ENCODE measurements around the gene RGS9BP. TPM values are rescaled to one million over a fixed set of nuclear protein-coding genes. Genes with fewer than 3 reads are reported as not detected.
A peak's percentile ranks its signal among the peaks of the same experiment; 100 is the strongest.

The RGS9BP gene
- total and polyA plus RNA-seq, 2 of the 13 experiments (the other 11 are each of a cell fraction or from before 2014, with no cell fraction given), result 0.01 TPM; not detected in 1

- no peak for TF ChIP-seq ZNF710 (CRISPR knock-in tag; IDR thresholded peaks at IDR 0.05; ENCODE audit: borderline replicate concordance)
- TF ChIP-seq ZNF232 (CRISPR knock-in tag; IDR thresholded peaks at IDR 0.05; ENCODE audit: borderline replicate concordance), result no peak
- TF ChIP-seq KDM5B (CRISPR knock-in tag; IDR thresholded peaks at IDR 0.05; ENCODE audit: borderline replicate concordance), result 0 out of 2 replicates have a peak, but pooled peaks have one; percentile 23
- no peak for TF ChIP-seq ARNTL (CRISPR knock-in tag; IDR thresholded peaks at IDR 0.05)
- TF ChIP-seq NR2F1 (CRISPR knock-in tag; IDR thresholded peaks at IDR 0.05), result no peak
- TF ChIP-seq HNRNPUL1 (IDR thresholded peaks at IDR 0.05; ENCODE audit: low read depth, low read length), result no peak
- TF ChIP-seq ZNF326 (CRISPR knock-in tag; IDR thresholded peaks at IDR 0.05; ENCODE audit: borderline replicate concordance), result no peak
- no peak for TF ChIP-seq ZBTB14 (CRISPR knock-in tag; IDR thresholded peaks at IDR 0.05)
- TF ChIP-seq ZNF777 (CRISPR knock-in tag; IDR thresholded peaks at IDR 0.05), result peak; percentile 77
- peak; percentile 21; the same call in 1 of the 2 replicates for TF ChIP-seq ZNF768 (CRISPR knock-in tag; IDR thresholded peaks at IDR 0.05)
- TF ChIP-seq ZNF263 (CRISPR knock-in tag; IDR thresholded peaks at IDR 0.05), result no peak; the same call in 1 of the 2 replicates
- TF ChIP-seq HMGXB4 (CRISPR knock-in tag; IDR thresholded peaks at IDR 0.05; ENCODE audit: borderline replicate concordance in 1 of 2, low read depth in 1 of 2), result peak in 1 of 2 experiments; percentile 40; a peak in 1 of 4 replicates
- peak; percentile 38; the same call in 1 of the 2 replicates for TF ChIP-seq MXD1 (CRISPR knock-in tag; IDR thresholded peaks at IDR 0.05)
- 0 out of 2 replicates have a peak, but pooled peaks have one; percentile 45 for TF ChIP-seq RXRA (CRISPR knock-in tag; IDR thresholded peaks at IDR 0.05)
- TF ChIP-seq KDM5A (IDR thresholded peaks at IDR 0.05; ENCODE audit: borderline replicate concordance, low read length), result no peak
- TF ChIP-seq ZNF790 (CRISPR knock-in tag; IDR thresholded peaks at IDR 0.05; ENCODE audit: borderline replicate concordance), result peak; percentile 54; the same call in 1 of the 2 replicates
- no peak for TF ChIP-seq ZNF335 (CRISPR knock-in tag; IDR thresholded peaks at IDR 0.05)
- no peak for TF ChIP-seq EP300 (IDR thresholded peaks at IDR 0.05; ENCODE audit: low read depth in 2 of 2, low read length in 2 of 2)
- TF ChIP-seq EP300 (CRISPR knock-in tag; IDR thresholded peaks at IDR 0.05; ENCODE audit: borderline replicate concordance), result no peak
- TF ChIP-seq ZNF773 (CRISPR knock-in tag; IDR thresholded peaks at IDR 0.05; ENCODE audit: borderline replicate concordance), result no peak
- peak; percentile 1; the same call in 1 of the 2 replicates for TF ChIP-seq ZNF441 (CRISPR knock-in tag; IDR thresholded peaks at IDR 0.05; ENCODE audit: borderline replicate concordance)
- TF ChIP-seq ZNF143 (CRISPR knock-in tag; IDR thresholded peaks at IDR 0.05), result no peak
- no peak for TF ChIP-seq KLF15 (CRISPR knock-in tag; IDR thresholded peaks at IDR 0.05; ENCODE audit: borderline replicate concordance)
- TF ChIP-seq ERF (CRISPR knock-in tag; IDR thresholded peaks at IDR 0.05), result no peak; the same call in 1 of the 2 replicates
Observed at GRCh38 chr19:32691952-32692726, 16.5 kb downstream of the RGS9BP start (continued).

Measured in HepG2 (cell line).